ENCODE results near the gene BMF. TPM values are rescaled to one million over a fixed set of nuclear protein-coding genes. Genes with fewer than 3 reads are reported as not detected.

BMF gene
- total RNA-seq, 1 donor from 2014 or later, result 153 TPM

- H3K27me3 Mint-ChIP-seq (ENCODE audit: unreplicated experiment), result peaks cover 10% of the 10 kb centered on the region
- DNase-seq (ENCODE audit: low spot score), result no peak
- no peaks in the 10 kb centered on the region for H3K9me3 Mint-ChIP-seq (ENCODE audit: unreplicated experiment)
- no peak for TF ChIP-seq CTCF (IDR thresholded peaks at IDR 0.05; ENCODE audit: unreplicated experiment)
- H3K4me3 Mint-ChIP-seq (ENCODE audit: unreplicated experiment), result no peak overlapping the region
- H3K36me3 Mint-ChIP-seq (ENCODE audit: low read depth, unreplicated experiment), result peaks cover 5% of the 10 kb centered on the region
- H3K4me1 Mint-ChIP-seq (ENCODE audit: unreplicated experiment), result peaks cover 48% of the 10 kb centered on the region
- H3K27ac Mint-ChIP-seq (ENCODE audit: unreplicated experiment), result no peak overlapping the region
Observed at GRCh38 chr15:40042791-40043320, 65.8 kb downstream of the BMF start.

GRCh38 chr15:40040770-40041169 lies 67.9 kb downstream of the BMF start:
- Mint-ChIP-seq H3K27me3 (ENCODE audit: unreplicated experiment) (peaks cover 7% of the 10 kb centered on the region), H3K27ac (ENCODE audit: unreplicated experiment) (peak overlapping the region; percentile 93), H3K36me3 (ENCODE audit: low read depth, unreplicated experiment) (peaks cover 22% of the 10 kb centered on the region), H3K9me3 (ENCODE audit: unreplicated experiment) (no peaks in the 10 kb centered on the region), H3K4me1 (ENCODE audit: unreplicated experiment) (peaks cover 41% of the 10 kb centered on the region), H3K4me3 (ENCODE audit: unreplicated experiment) (no peak overlapping the region)
- no peak for DNase-seq (ENCODE audit: low spot score)
- no peak for TF ChIP-seq CTCF (IDR thresholded peaks at IDR 0.05; ENCODE audit: unreplicated experiment)

GRCh38 chr15:40040293-40040635 lies 68.4 kb downstream of the BMF start:
- Mint-ChIP-seq H3K4me3 (ENCODE audit: unreplicated experiment) (peak overlapping the region; percentile 67), H3K27ac (ENCODE audit: unreplicated experiment) (peak overlapping the region; percentile 93), H3K9me3 (ENCODE audit: unreplicated experiment) (no peaks in the 10 kb centered on the region), H3K36me3 (ENCODE audit: low read depth, unreplicated experiment) (peaks cover 22% of the 10 kb centered on the region), H3K4me1 (ENCODE audit: unreplicated experiment) (peaks cover 36% of the 10 kb centered on the region), H3K27me3 (ENCODE audit: unreplicated experiment) (peaks cover 7% of the 10 kb centered on the region)
- DNase-seq (ENCODE audit: low spot score), result no peak
- no peak for TF ChIP-seq CTCF (IDR thresholded peaks at IDR 0.05; ENCODE audit: unreplicated experiment)

- Mint-ChIP-seq H3K27ac (ENCODE audit: unreplicated experiment) (peak within 1 kb of the TSS; percentile 99), H3K9me3 (ENCODE audit: unreplicated experiment) (no peaks in the 10 kb centered on the region), H3K4me3 (ENCODE audit: unreplicated experiment) (peak within 1 kb of the TSS; percentile 99), H3K36me3 (ENCODE audit: low read depth, unreplicated experiment) (peaks cover 32% of the 10 kb centered on the region), H3K4me1 (ENCODE audit: unreplicated experiment) (peaks cover 28% of the 10 kb centered on the region), H3K27me3 (ENCODE audit: unreplicated experiment) (peaks cover 6% of the 10 kb centered on the region)
- TF ChIP-seq CTCF (IDR thresholded peaks at IDR 0.05; ENCODE audit: unreplicated experiment), result no peak
- peak; percentile 89 for DNase-seq (ENCODE audit: low spot score)
Observed at GRCh38 chr15:40038638-40039543, 69.8 kb downstream of the BMF start, which contains the start of gene SRP14. Gene SRP14 (minus strand): TSS chr15:40039181. CDS start chr15:40039116, 65 bp downstream.

- peak overlapping the region; percentile 99 for H3K4me3 Mint-ChIP-seq (ENCODE audit: unreplicated experiment)
- H3K27me3 Mint-ChIP-seq (ENCODE audit: unreplicated experiment), result peaks cover 6% of the 10 kb centered on the region
- H3K9me3 Mint-ChIP-seq (ENCODE audit: unreplicated experiment), result no peaks in the 10 kb centered on the region
- no peak for DNase-seq (ENCODE audit: low spot score)
- TF ChIP-seq CTCF (IDR thresholded peaks at IDR 0.05; ENCODE audit: unreplicated experiment), result no peak
- peaks cover 28% of the 10 kb centered on the region for H3K4me1 Mint-ChIP-seq (ENCODE audit: unreplicated experiment)
- peak overlapping the region; percentile 99 for H3K27ac Mint-ChIP-seq (ENCODE audit: unreplicated experiment)
- H3K36me3 Mint-ChIP-seq (ENCODE audit: low read depth, unreplicated experiment), result peaks cover 32% of the 10 kb centered on the region
Observed at GRCh38 chr15:40038275-40038637, 70.4 kb downstream of the BMF start.

Measured in endothelial cell (in vitro differentiated cells).